Measurements from ENCODE around the gene LGI2. TPM values are rescaled to one million over a fixed set of nuclear protein-coding genes. Genes with fewer than 3 reads are reported as not detected.
"Not testable (repeated sequence)": the region's sequence is repeated elsewhere in the genome, so short reads cannot be mapped to it uniquely, and the experiment has no call there.

The LGI2 gene
- total RNA-seq, 4 donors from 2014 or later, result 0.05 to 0.31 (median 0.19) TPM

DNA sequence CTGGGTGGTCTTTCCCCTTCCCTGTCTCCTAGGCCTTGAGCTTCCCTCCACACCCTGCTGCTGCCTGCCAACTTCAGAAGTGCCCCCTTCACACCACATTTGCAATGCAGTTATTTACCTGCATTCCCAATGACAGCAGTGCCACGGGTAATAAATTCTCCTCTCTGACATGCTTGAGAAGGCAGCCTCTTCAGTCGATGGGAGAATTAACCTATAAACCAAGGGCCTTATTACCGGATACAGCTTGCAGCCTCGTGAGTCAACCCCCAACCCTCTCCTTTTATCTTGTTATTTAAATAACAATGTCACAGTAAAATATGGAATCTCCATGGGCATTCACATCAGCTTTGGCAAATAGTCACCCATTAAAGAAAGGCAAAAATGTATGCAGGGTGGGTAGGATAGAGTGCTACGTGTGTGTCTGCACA is 34.7 kb upstream of the LGI2 start:
- no peaks in the 10 kb centered on the region for H3K9me3 ChIP-seq
- ATAC-seq, result no peak
- H3K4me1 ChIP-seq, result no peaks in the 10 kb centered on the region
- in situ Hi-C loops (cut with MboI; ENCODE audit: low sequenced_read_pairs in 4 of 4), result no loop called here
- H3K4me3 ChIP-seq, result no peak overlapping the region
- H3K27ac ChIP-seq, result no peak overlapping the region
- no peaks in the 10 kb centered on the region for H3K27me3 ChIP-seq
- DNase-seq, result no peak
- intact Hi-C loops (cut with DNase I; ENCODE audit: low total_unique reads), result no loop called here
- TF ChIP-seq POLR2A (IDR thresholded peaks at IDR 0.05), result no peak
- H3K36me3 ChIP-seq, result no peaks in the 10 kb centered on the region

DNA sequence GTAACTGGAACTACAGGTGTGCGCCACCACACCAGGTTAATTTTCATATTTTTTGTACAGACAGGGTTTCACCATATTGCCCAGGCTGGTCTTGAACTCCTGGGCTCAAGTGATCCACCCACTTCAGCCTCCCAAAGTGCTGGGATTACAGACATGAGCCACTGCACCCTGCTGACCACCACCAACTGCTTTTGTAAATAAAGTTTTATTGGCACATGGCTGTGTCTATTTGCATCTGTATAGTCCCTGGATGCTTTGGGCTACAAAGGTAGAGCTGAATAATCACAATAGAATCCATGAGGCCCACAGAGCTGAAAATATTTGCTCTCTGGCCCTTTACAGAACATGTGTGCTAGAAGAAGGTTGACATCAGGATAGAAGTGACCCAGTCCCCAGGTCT is 33.7 kb upstream of the LGI2 start:
- in situ Hi-C loops (cut with MboI; ENCODE audit: low sequenced_read_pairs in 4 of 4); H3K4me3 ChIP-seq; H3K9me3 ChIP-seq; H3K36me3 ChIP-seq; intact Hi-C loops (cut with DNase I; ENCODE audit: low total_unique reads); H3K27me3 ChIP-seq; H3K27ac ChIP-seq; H3K4me1 ChIP-seq; DNase-seq; ATAC-seq: not testable (repeated sequence)

DNA sequence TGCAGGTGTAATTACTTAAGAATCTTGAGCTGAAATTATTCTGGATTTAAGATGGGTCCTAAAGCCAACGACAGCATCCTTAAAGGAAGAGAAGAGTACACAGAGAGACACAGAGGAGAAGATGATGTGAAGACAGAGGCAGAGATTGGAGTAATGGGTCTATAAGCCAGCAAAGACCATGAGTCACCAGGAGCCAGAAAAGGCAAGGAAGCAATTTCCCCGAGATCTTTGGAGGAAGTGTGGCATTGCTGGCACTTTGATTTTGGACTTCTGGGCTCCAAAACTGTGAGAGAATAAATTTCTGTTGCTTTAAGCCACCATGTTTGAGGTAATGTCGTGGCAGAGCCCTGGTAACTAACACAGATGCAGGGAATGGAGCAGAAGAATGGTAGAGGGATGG is 32.4 kb upstream of the LGI2 start:
- H3K36me3 ChIP-seq, result no peaks in the 10 kb centered on the region
- no peaks in the 10 kb centered on the region for H3K4me1 ChIP-seq
- no peaks in the 10 kb centered on the region for H3K27me3 ChIP-seq
- intact Hi-C loops (cut with DNase I; ENCODE audit: low total_unique reads), result no loop called here
- DNase-seq, result no peak
- in situ Hi-C loops (cut with MboI; ENCODE audit: low sequenced_read_pairs in 4 of 4), result no loop called here
- H3K4me3 ChIP-seq, result no peak overlapping the region
- no peak for TF ChIP-seq POLR2A (IDR thresholded peaks at IDR 0.05)
- TF ChIP-seq, protein P1, sequence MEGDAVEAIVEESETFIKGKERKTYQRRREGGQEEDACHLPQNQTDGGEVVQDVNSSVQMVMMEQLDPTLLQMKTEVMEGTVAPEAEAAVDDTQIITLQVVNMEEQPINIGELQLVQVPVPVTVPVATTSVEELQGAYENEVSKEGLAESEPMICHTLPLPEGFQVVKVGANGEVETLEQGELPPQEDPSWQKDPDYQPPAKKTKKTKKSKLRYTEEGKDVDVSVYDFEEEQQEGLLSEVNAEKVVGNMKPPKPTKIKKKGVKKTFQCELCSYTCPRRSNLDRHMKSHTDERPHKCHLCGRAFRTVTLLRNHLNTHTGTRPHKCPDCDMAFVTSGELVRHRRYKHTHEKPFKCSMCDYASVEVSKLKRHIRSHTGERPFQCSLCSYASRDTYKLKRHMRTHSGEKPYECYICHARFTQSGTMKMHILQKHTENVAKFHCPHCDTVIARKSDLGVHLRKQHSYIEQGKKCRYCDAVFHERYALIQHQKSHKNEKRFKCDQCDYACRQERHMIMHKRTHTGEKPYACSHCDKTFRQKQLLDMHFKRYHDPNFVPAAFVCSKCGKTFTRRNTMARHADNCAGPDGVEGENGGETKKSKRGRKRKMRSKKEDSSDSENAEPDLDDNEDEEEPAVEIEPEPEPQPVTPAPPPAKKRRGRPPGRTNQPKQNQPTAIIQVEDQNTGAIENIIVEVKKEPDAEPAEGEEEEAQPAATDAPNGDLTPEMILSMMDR (IDR thresholded peaks at IDR 0.05 in 4 of 5, conservative IDR thresholded peaks at IDR 0.05 in 1 of 5), result no peak
- H3K27ac ChIP-seq, result no peak overlapping the region
- no peaks in the 10 kb centered on the region for H3K9me3 ChIP-seq
- ATAC-seq, result no peak

DNA sequence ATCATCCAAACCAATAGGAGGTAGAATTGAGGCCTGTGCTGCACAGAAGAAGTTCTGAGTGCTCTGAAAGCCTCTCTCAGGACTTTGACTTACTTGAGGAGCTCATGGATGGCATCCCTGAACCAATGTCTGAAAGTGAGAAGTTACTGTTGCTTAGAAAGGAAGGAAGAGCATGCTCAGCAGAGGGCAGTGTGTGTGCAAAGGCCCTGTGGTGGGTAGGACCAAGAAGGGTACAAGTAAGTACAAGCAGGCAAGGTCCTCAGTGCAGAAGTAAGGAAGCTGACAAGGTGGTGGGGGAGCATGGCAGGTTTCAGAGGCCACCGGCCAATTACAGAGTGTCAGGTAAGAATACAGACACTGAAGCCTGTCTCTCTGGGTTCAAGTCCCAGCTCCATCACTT is 31.4 kb upstream of the LGI2 start:
- Histone ChIP-seq H3K9me3 (no peaks in the 10 kb centered on the region), H3K4me3 (no peak overlapping the region), H3K27me3 (no peaks in the 10 kb centered on the region), H3K36me3 (no peaks in the 10 kb centered on the region), H3K27ac (no peak overlapping the region), H3K4me1 (no peaks in the 10 kb centered on the region)
- DNase-seq (no peak), ATAC-seq (no peak)
- intact Hi-C loops (cut with DNase I; ENCODE audit: low total_unique reads), result no loop called here
- TF ChIP-seq, protein P1 (IDR thresholded peaks at IDR 0.05 in 4 of 5, conservative IDR thresholded peaks at IDR 0.05 in 1 of 5), result no peak
- TF ChIP-seq POLR2A (IDR thresholded peaks at IDR 0.05), result no peak
- in situ Hi-C loops (cut with MboI; ENCODE audit: low sequenced_read_pairs in 4 of 4), result no loop called here

DNA sequence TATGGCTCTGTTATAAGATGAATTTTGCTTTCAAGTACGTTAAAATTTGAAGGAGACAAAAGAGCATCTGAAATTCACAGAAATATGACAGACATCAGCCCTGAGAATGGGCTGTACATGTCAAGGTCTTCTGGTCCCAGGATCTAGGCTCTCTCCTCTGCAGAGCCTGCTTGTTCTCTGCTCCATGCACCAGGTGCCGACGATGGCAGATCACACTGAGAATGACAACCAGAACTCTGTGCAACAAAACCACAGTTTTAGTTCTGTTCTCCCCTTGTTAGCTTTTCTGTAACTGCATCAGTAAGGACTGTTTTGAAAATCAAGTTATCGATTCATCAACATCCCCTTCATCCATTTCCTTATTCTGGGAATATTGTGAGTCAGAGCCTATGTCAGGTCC is 30.9 kb upstream of the LGI2 start:
- no peaks in the 10 kb centered on the region for H3K36me3 ChIP-seq
- TF ChIP-seq, protein P1 (IDR thresholded peaks at IDR 0.05 in 4 of 5, conservative IDR thresholded peaks at IDR 0.05 in 1 of 5), result no peak
- TF ChIP-seq POLR2A (IDR thresholded peaks at IDR 0.05), result no peak
- no peaks in the 10 kb centered on the region for H3K4me1 ChIP-seq
- H3K27ac ChIP-seq, result no peak overlapping the region
- H3K4me3 ChIP-seq, result no peak overlapping the region
- no peak for DNase-seq
- no peaks in the 10 kb centered on the region for H3K27me3 ChIP-seq
- in situ Hi-C loops (cut with MboI; ENCODE audit: low sequenced_read_pairs in 4 of 4) (no loop called here), intact Hi-C loops (cut with DNase I; ENCODE audit: low total_unique reads) (no loop called here)
- no peak for ATAC-seq
- H3K9me3 ChIP-seq, result no peaks in the 10 kb centered on the region

DNA sequence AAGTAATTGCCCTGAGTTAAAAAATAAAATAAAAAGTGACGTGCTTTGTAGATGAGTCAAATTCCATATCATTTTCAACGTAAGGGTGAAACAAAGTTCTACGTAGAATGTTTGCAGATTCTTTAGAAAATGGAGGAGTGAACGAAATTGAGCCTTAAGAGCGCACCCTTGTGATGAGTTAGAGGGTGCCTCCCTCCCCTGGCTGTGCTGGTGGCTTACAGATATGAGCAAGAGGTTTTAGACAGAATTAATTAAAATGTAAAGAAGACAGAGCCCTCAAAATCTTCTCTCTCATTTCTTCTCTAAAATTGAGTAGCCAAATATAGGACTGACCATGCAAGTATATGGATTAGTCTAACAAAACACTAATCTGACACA is 30.2 kb upstream of the LGI2 start:
- H3K9me3 ChIP-seq, result no peaks in the 10 kb centered on the region
- H3K4me1 ChIP-seq, result no peaks in the 10 kb centered on the region
- DNase-seq, result no peak
- no peak overlapping the region for H3K4me3 ChIP-seq
- TF ChIP-seq, protein P1 (IDR thresholded peaks at IDR 0.05 in 4 of 5, conservative IDR thresholded peaks at IDR 0.05 in 1 of 5), result no peak
- TF ChIP-seq POLR2A (IDR thresholded peaks at IDR 0.05), result no peak
- intact Hi-C loops (cut with DNase I; ENCODE audit: low total_unique reads) (no loop called here), in situ Hi-C loops (cut with MboI; ENCODE audit: low sequenced_read_pairs in 4 of 4) (no loop called here)
- no peaks in the 10 kb centered on the region for H3K36me3 ChIP-seq
- no peaks in the 10 kb centered on the region for H3K27me3 ChIP-seq
- no peak for ATAC-seq
- H3K27ac ChIP-seq, result no peak overlapping the region

Data from gastrocnemius medialis (tissue), 4 donors.